Progenitor cell of endocrine pancreas (in vitro differentiated cells): ENCODE results near the gene PDIA3. TPM values are rescaled to one million over a fixed set of nuclear protein-coding genes. Genes with fewer than 3 reads are reported as not detected.
A peak's percentile ranks its signal among the peaks of the same experiment; 100 is the strongest.
"Not testable (repeated sequence)": the region's sequence is repeated elsewhere in the genome, so short reads cannot be mapped to it uniquely, and the experiment has no call there.

Experiments
- DNase-seq: peaks from one replicate; pipeline ENCODE4 v3.0.0; 2021; ENCODE audit warnings: low spot score; ENCODE audit not compliant: unreplicated experiment
- H3K27ac Mint-ChIP-seq: 2 replicates; pipeline ENCODE4 v1.8.0; 2021; ENCODE audit warnings: mild to moderate bottlenecking, moderate library complexity, mixed read lengths
- H3K27me3 Mint-ChIP-seq: 2 replicates; pipeline ENCODE4 v1.8.0; 2021; ENCODE audit warnings: mixed read lengths
- H3K36me3 Mint-ChIP-seq: 2 replicates; pipeline ENCODE4 v1.8.0; 2022; ENCODE audit warnings: mixed read lengths; ENCODE audit not compliant: insufficient read depth
- H3K4me1 Mint-ChIP-seq: 2 replicates; pipeline ENCODE4 v1.8.0; 2021; ENCODE audit warnings: low read depth, mixed read lengths
- H3K4me3 Mint-ChIP-seq: 2 replicates; pipeline ENCODE4 v1.8.0; 2021; ENCODE audit warnings: low read depth, mild to moderate bottlenecking, moderate library complexity, mixed read lengths
- H3K9me3 Mint-ChIP-seq: 2 replicates; pipeline ENCODE4 v1.8.0; 2021; ENCODE audit warnings: low read depth, mixed read lengths
- long read RNA-seq: library from polyadenylated mRNA; unstranded; transcript quantifications from one replicate; pipeline ENCODE4 v2.0.0, GENCODE V29; 2020
- total RNA-seq: library from RNA; stranded (reverse); gene quantifications from 2 replicates; pipeline ENCODE4 v1.2.1, GENCODE V29; 2021
- TF ChIP-seq, protein P1 (sequence below): fragments of 200-600 bp; sonication (generic); IDR thresholded peaks from one replicate; pipeline ENCODE4 v1.5.0; 2021; ENCODE audit warnings: antibody characterized with exemption, mild to moderate bottlenecking; ENCODE audit not compliant: unreplicated experiment

PDIA3 gene
- 520 and 525 TPM in 2 replicates for total RNA-seq
- long read RNA-seq, transcript PDIA3-201 (13 exons, 3,727 nt): major isoform, 2,214 of 2,556 reads
- long read RNA-seq, partial matches to known transcripts: 292 of 2,556 reads
- long read RNA-seq, other reads (novel, unspliced or antisense): 50 of 2,556 reads

DNA sequence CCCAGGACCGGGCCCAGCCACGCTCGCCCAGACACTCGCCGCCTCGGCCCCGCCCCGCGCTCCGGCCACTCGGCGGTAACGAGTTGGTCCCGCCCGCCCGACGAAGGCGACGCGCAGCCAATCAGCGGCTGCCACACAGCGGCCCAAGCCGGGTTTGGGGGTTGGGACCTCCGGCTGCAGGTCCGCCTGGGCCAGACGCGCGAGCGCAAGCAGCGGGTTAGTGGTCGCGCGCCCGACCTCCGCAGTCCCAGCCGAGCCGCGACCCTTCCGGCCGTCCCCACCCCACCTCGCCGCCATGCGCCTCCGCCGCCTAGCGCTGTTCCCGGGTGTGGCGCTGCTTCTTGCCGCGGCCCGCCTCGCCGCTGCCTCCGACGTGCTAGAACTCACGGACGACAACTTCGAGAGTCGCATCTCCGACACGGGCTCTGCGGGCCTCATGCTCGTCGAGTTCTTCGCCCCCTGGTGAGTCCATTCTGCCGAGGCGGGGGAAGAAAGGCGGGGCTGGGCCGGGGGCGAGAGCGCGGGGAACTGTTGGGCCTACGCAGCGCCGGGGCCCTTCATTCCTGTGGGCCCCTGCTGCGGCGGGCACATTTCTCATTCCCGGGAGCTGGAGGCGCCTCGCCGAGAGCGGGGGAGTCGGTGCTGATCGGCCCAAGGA, at the start of gene PDIA3:
PDIA3 (plus strand) TSS at position 194 of the 658 bp plus-strand sequence; CDS start at position 296, 102 bp downstream.
- Mint-ChIP-seq H3K27ac (peak within 1 kb of the TSS; percentile 99), H3K4me3 (peak within 1 kb of the TSS; percentile 98), H3K4me1 (peaks cover 21% of the 10 kb centered on the region)
- TF ChIP-seq, protein P1, sequence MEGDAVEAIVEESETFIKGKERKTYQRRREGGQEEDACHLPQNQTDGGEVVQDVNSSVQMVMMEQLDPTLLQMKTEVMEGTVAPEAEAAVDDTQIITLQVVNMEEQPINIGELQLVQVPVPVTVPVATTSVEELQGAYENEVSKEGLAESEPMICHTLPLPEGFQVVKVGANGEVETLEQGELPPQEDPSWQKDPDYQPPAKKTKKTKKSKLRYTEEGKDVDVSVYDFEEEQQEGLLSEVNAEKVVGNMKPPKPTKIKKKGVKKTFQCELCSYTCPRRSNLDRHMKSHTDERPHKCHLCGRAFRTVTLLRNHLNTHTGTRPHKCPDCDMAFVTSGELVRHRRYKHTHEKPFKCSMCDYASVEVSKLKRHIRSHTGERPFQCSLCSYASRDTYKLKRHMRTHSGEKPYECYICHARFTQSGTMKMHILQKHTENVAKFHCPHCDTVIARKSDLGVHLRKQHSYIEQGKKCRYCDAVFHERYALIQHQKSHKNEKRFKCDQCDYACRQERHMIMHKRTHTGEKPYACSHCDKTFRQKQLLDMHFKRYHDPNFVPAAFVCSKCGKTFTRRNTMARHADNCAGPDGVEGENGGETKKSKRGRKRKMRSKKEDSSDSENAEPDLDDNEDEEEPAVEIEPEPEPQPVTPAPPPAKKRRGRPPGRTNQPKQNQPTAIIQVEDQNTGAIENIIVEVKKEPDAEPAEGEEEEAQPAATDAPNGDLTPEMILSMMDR: peak; percentile 35
- H3K9me3 Mint-ChIP-seq, H3K27me3 Mint-ChIP-seq, H3K36me3 Mint-ChIP-seq: not testable (repeated sequence)
- DNase-seq: peak; percentile 90

DNA sequence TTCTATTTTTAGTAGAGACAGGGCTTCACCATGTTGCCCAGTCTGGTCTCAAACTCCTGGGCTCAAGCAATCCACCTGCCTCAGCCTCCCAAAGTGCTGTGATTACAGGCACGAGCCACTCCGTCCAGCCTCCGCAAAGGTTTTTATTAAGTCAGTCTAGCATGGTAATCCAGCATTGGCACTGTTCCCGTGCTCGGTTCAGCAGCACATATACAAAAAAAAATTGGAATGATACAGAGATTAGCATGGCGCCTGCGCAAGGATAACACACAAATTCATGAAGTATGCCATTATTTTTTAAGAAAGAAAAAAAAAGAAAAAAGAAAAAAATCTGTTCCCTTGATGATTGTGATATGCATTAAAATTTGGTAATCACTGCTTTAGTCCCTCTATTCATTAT, 44.1 kb upstream of the PDIA3 start:
- Mint-ChIP-seq H3K27ac (no peak overlapping the region), H3K27me3 (peaks cover 30% of the 10 kb centered on the region), H3K36me3 (no peaks in the 10 kb centered on the region), H3K4me1 (no peaks in the 10 kb centered on the region), H3K4me3 (no peak overlapping the region), H3K9me3 (no peaks in the 10 kb centered on the region)
- DNase-seq: no peak
- TF ChIP-seq, protein P1: no peak

DNA sequence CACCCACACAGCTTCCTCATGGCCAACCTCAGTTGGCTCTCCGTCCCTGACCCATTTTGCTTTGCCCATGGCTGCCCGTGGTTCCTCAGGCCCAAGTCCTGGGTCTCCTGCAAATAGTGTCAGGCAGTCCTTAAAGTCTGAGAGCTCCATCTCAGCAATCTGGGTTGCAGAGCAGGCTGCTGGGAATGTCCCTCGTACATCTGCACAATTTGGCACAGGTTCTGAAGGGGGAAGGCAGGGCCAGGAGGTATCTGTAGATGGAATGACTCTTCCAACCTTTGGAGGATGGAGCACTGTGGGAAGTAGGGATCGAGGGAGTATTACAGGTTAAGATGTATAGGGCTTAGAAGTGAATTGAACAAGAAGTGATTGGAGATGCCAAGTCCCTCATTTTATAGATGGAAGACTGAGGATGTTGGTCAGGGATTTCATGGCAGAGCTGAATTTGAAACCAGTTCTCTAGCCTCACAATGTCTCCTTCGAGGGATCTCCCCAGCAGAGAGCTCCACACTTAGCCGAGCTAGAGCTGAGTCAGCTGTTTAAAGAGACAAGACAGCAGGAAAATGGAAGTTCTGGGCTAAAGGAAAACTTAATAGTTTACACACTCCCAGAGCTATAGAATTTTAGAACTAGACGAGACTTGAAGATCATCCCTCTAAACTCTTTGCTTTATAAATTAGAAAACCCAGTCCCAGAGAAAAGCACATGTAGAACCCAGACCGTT, 43.4 kb upstream of the PDIA3 start:
- Mint-ChIP-seq H3K4me3 (no peak overlapping the region), H3K27ac (no peak overlapping the region), H3K27me3 (peaks cover 23% of the 10 kb centered on the region), H3K9me3 (no peaks in the 10 kb centered on the region), H3K36me3 (no peaks in the 10 kb centered on the region), H3K4me1 (no peaks in the 10 kb centered on the region)
- TF ChIP-seq, protein P1: no peak
- no peak for DNase-seq

DNA sequence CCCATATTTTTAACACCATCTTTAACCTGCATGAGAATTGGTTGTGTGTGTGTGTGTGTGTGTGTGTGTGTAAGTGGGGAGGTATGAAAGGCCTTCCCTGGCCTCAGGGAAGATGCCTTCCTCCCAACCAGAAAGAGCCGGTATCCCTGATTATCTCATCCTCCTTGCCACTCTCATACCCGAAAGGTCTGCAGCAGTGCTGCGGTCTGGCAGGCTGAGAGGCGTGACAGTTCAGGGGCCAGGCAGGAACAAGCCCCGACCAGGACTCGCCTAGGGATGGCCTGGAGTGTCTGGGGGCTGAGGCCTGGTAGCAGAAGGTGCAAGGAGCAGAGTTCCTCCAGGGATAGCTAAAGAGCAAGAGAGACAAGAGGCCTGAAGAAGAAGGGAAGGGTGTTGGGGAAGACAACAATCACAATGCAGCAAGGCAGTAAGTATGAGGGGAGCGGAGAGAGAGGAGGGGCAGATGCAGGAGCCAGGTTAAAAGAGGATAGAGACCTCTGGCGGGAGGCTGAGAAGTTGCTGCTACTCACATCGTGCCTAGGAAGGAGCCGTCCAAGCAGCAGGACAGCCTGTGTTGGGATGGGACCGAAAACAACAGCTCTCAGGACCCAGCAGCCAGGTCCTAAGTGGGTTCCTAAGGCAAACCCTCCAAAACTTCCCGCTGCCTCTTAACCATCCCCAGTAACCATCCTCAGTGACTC, 35.7 kb upstream of the PDIA3 start:
- not testable (repeated sequence) for H3K27ac Mint-ChIP-seq, H3K4me1 Mint-ChIP-seq, DNase-seq, H3K4me3 Mint-ChIP-seq, H3K27me3 Mint-ChIP-seq, H3K36me3 Mint-ChIP-seq, H3K9me3 Mint-ChIP-seq

DNA sequence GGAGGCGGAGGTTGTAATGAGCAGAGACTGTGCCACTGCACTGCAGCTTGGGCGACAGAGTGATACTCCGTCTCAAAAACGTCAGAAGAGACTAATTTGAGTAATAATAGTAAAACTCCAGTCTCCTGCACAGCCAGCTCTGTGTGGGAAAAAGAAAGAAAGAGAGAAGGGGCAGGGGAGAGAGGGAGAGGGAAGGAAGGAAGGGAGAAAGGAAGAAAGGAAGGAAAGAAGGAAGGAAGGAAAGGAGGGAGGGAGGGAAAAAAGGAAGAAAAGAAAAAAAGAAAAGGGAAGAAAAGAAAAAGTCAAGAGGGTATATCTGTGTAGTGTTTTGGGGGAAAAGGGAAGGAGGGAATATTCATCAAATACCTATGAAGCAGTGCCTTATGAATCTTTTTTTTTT, 23.1 kb upstream of the PDIA3 start:
- no peak overlapping the region for H3K27ac Mint-ChIP-seq
- H3K36me3 Mint-ChIP-seq: no peaks in the 10 kb centered on the region
- no peak overlapping the region for H3K4me3 Mint-ChIP-seq
- no peaks in the 10 kb centered on the region for H3K4me1 Mint-ChIP-seq
- peaks cover 10% of the 10 kb centered on the region for H3K27me3 Mint-ChIP-seq
- no peaks in the 10 kb centered on the region for H3K9me3 Mint-ChIP-seq
- no peak for DNase-seq
- TF ChIP-seq, protein P1: no peak

DNA sequence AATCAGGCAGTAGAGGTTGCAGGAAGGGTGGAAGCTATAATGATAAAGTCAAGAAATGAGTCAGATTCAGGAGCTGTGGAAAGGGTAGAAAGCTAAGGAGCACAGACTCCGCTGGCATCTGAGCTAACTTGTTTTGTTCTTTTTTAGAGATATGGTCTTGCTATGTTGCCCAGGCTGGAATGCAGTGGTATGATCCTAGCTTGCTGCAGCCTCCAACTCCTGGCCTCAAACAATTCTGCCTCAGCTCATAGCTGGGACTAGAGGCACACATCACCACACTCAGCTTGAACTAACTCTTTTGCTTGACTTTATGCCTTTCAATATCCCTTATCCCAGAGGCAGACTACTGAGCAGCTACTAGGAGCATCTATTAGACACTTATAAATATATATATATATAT, 19.9 kb upstream of the PDIA3 start:
- H3K4me3 Mint-ChIP-seq, H3K36me3 Mint-ChIP-seq, H3K27ac Mint-ChIP-seq, DNase-seq, H3K9me3 Mint-ChIP-seq, H3K4me1 Mint-ChIP-seq: not testable (repeated sequence)
- H3K27me3 Mint-ChIP-seq: peaks cover 10% of the 10 kb centered on the region

DNA sequence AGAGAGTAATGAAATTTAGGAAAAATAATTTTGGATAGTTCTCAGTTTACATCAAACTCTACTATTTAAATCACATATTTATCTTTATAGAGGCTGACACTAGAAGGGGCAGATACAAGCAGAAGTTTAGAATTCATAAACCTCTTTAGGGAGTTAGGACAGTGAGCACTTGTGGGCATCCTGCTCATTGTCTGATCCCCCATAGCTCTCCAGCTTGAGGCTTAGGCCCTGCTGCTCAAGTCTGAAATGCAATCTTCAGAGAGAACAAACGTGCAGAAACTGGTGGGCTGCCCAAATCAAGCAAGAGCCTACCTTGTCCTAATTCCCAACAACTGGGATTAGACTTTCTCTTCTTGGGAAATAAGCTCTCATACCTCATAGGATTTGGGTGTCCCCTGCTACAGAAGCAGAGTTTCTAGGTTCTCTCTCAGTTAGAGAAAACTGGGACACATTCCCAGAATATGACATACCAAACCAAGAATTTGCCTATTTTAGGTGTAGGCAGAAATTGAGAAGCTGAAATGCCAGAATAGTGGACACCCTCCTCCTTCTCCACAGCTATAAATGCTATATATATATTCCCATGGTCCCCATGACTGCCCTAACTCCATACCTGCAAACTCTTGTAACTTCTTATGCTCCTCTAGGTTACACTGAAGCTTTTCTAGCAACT, 18.0 kb upstream of the PDIA3 start:
- H3K36me3 Mint-ChIP-seq, H3K4me1 Mint-ChIP-seq, H3K27ac Mint-ChIP-seq, H3K4me3 Mint-ChIP-seq, DNase-seq, H3K9me3 Mint-ChIP-seq: not testable (repeated sequence)
- peaks cover 14% of the 10 kb centered on the region for H3K27me3 Mint-ChIP-seq
